Activated CD8-positive, alpha-beta memory T cell treated with anti-CD3 and anti-CD28 coated beads for 48 hours (primary cell): ENCODE results near the gene GRIN1.

Experiments used
- DNase-seq, 3 experiments: peaks; one replicate each; pipeline ENCODE4 v3.0.0-alpha.2; 2020; ENCODE audit warnings: low read depth in 2 of 3, low spot score in 2 of 3

The GRIN1 gene

GRCh38 chr9:137189297-137190295 lies 50.6 kb downstream of the GRIN1 start:
- no peak for DNase-seq

- DNase-seq, result no peak
Observed at GRCh38 chr9:137190315-137190856, 51.4 kb downstream of the GRIN1 start.

- DNase-seq, result no peak
Observed at GRCh38 chr9:137191245-137191644, 52.3 kb downstream of the GRIN1 start.

GRCh38 chr9:137191691-137192447 lies 52.9 kb downstream of the GRIN1 start:
- no peak for DNase-seq

- DNase-seq, result no peak
Observed at GRCh38 chr9:137192448-137192780, 53.5 kb downstream of the GRIN1 start.

- no peak for DNase-seq
Observed at GRCh38 chr9:137192859-137193258, 53.9 kb downstream of the GRIN1 start.

- DNase-seq, result no peak
Observed at GRCh38 chr9:137193771-137194170, 54.8 kb downstream of the GRIN1 start.

- DNase-seq, result no peak
Observed at GRCh38 chr9:137194388-137194787, 55.4 kb downstream of the GRIN1 start.

GRCh38 chr9:137194909-137195308 lies 56.0 kb downstream of the GRIN1 start:
- DNase-seq, result no peak

GRCh38 chr9:137195525-137196220 lies 56.7 kb downstream of the GRIN1 start:
- DNase-seq, result no peak

- DNase-seq, result no peak
Observed at GRCh38 chr9:137198051-137198901, 59.3 kb downstream of the GRIN1 start.

GRCh38 chr9:137198902-137199283 lies 59.9 kb downstream of the GRIN1 start:
- no peak for DNase-seq

GRCh38 chr9:137199411-137200121 lies 60.6 kb downstream of the GRIN1 start:
- no peak for DNase-seq

GRCh38 chr9:137200311-137201204 lies 61.6 kb downstream of the GRIN1 start, which contains the start of gene TPRN:
Gene TPRN, minus strand, starts transcription at chr9:137200741. Its CDS starts 30 bp downstream, at chr9:137200711.
- peak; percentile 82 to 96 (median 93) for DNase-seq

GRCh38 chr9:137201205-137201868 lies 62.4 kb downstream of the GRIN1 start:
- no peak for DNase-seq

- DNase-seq, result no peak
Observed at GRCh38 chr9:137202966-137203365, 64.0 kb downstream of the GRIN1 start.

- DNase-seq, result no peak
Observed at GRCh38 chr9:137204731-137205125, 65.8 kb downstream of the GRIN1 start.
